ENCODE data around the gene LRRC10. TPM values are rescaled to one million over a fixed set of nuclear protein-coding genes. Genes with fewer than 3 reads are reported as not detected.

The LRRC10 gene
- total RNA-seq, 1 experiment from 2014 or later: not detected

DNA sequence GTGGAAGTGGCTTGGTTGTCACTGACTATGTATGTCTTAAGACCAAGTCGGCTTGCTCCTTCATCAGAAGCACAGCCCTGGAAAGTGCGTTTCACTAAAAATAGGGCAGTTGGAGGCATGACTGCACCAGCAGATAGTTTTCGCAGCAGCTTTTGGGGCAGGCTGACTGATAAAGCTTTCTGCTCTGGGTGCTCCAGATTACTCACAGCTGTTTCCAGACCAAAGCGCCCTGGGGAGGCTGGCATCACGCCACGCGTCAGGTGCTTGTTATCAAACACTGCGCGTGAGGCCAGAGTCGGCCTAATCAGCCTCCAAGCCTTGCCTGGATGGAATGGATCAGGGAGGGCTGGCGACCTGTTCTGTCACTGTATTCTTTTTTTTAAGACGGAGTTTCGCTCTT lies 13.3 kb upstream of the LRRC10 start:
- Histone ChIP-seq H3K79me2 (ENCODE audit: low read depth) (no peaks in the 10 kb centered on the region), H3K4me3 (no peak overlapping the region), H3K4me2 (no peak overlapping the region), H3K9me2 (ENCODE audit: insufficient read depth) (no peaks in the 10 kb centered on the region), H3K36me3 (ENCODE audit: low read depth) (no peaks in the 10 kb centered on the region), H2AFZ (no peak overlapping the region), H3K9me3 (ENCODE audit: insufficient read depth, low read depth) (no peaks in the 10 kb centered on the region), H4K20me1 (ENCODE audit: insufficient read depth) (no peaks in the 10 kb centered on the region), H3K4me1 (replicated peaks; ENCODE audit: insufficient read depth) (no peaks in the 10 kb centered on the region), H3K27me3 (ENCODE audit: insufficient read depth, low read depth) (no peaks in the 10 kb centered on the region), H3F3A (ENCODE audit: insufficient read depth, low read depth) (no peaks in the 10 kb centered on the region), H3K27ac (no peak overlapping the region)
- BruUV-seq (replicated peaks): no TSS peak
- POLR2A ChIA-PET (ENCODE audit: unreplicated experiment): no interaction called here
- TF ChIP-seq EZH2 (IDR thresholded peaks at IDR 0.05; ENCODE audit: low read depth): no peak
- TF ChIP-seq, protein P1, sequence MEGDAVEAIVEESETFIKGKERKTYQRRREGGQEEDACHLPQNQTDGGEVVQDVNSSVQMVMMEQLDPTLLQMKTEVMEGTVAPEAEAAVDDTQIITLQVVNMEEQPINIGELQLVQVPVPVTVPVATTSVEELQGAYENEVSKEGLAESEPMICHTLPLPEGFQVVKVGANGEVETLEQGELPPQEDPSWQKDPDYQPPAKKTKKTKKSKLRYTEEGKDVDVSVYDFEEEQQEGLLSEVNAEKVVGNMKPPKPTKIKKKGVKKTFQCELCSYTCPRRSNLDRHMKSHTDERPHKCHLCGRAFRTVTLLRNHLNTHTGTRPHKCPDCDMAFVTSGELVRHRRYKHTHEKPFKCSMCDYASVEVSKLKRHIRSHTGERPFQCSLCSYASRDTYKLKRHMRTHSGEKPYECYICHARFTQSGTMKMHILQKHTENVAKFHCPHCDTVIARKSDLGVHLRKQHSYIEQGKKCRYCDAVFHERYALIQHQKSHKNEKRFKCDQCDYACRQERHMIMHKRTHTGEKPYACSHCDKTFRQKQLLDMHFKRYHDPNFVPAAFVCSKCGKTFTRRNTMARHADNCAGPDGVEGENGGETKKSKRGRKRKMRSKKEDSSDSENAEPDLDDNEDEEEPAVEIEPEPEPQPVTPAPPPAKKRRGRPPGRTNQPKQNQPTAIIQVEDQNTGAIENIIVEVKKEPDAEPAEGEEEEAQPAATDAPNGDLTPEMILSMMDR (conservative IDR thresholded peaks at IDR 0.05): no peak
- CTCF ChIA-PET: interaction anchor here (0.6 kb wide), 1 partner anchor 267 kb away, joined by 16 read pairs; no protein-coding TSS in a partner anchor
- no peak for DNase-seq
- intact Hi-C loops (cut with micrococcal nuclease; ENCODE audit: unreplicated experiment): no loop called here

DNA sequence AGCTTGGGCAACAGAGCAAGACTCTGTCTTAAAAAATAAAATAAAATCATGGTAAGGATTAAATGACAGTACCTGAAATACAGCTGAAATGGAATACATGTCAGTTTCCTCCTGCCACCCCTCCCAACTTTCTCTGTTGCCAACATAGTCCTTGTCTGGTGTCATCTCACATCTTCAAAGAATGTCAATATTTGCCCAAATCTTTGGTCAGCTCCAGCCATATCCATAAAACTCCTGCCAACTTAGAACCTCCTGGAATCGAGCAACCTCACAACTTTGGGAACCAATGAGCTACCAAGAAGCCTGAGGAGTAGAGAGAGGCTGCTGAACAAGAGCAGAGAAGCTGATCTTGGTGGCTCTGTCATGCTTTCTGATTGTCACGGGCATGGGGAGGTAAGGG lies 10.8 kb upstream of the LRRC10 start:
- Histone ChIP-seq H3K4me2 (no peak overlapping the region), H2AFZ (no peak overlapping the region), H3K79me2 (ENCODE audit: low read depth) (no peaks in the 10 kb centered on the region), H3K4me3 (no peak overlapping the region), H4K20me1 (ENCODE audit: insufficient read depth) (no peaks in the 10 kb centered on the region), H3K27ac (no peak overlapping the region), H3K4me1 (replicated peaks; ENCODE audit: insufficient read depth) (no peaks in the 10 kb centered on the region), H3F3A (ENCODE audit: insufficient read depth, low read depth) (no peaks in the 10 kb centered on the region), H3K36me3 (ENCODE audit: low read depth) (no peaks in the 10 kb centered on the region), H3K9me2 (ENCODE audit: insufficient read depth) (no peaks in the 10 kb centered on the region), H3K9me3 (ENCODE audit: insufficient read depth, low read depth) (no peaks in the 10 kb centered on the region), H3K27me3 (ENCODE audit: insufficient read depth, low read depth) (peaks cover 17% of the 10 kb centered on the region; the same call in 1 of the 2 replicates)
- DNase-seq: no peak
- no peak for TF ChIP-seq EZH2 (IDR thresholded peaks at IDR 0.05; ENCODE audit: low read depth)
- TF ChIP-seq, protein P1 (conservative IDR thresholded peaks at IDR 0.05): no peak
- POLR2A ChIA-PET (ENCODE audit: unreplicated experiment): no interaction called here
- CTCF ChIA-PET: no interaction called here
- intact Hi-C loops (cut with micrococcal nuclease; ENCODE audit: unreplicated experiment): no loop called here
- BruUV-seq (replicated peaks): no TSS peak

DNA sequence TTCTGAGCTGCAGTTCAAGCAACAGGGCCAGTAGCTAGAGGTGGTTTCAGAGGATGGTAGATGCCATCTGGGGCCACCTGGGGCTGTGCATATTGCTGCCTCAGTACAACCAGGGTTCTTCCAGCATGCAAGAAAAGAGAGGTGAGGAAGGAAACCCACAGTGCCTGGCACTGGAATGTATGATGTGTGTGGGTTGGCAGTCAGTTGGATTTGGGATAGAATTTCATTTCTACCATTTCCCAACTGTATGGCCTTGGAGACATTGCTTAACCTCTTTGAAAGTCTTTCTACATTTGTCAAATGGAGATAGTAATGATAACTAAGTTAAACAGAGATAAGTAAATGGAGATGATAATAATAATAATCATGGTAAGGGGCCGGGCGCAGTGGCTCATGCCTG lies 10.2 kb upstream of the LRRC10 start:
- no peaks in the 10 kb centered on the region for H3K9me2 ChIP-seq (ENCODE audit: insufficient read depth)
- ChIA-PET POLR2A (ENCODE audit: unreplicated experiment) (no interaction called here), CTCF (no interaction called here)
- no peak overlapping the region for H3K4me3 ChIP-seq
- intact Hi-C loops (cut with micrococcal nuclease; ENCODE audit: unreplicated experiment): no loop called here
- peaks cover 17% of the 10 kb centered on the region; the same call in 1 of the 2 replicates for H3K27me3 ChIP-seq (ENCODE audit: insufficient read depth, low read depth)
- no peak overlapping the region for H2AFZ ChIP-seq
- H3F3A ChIP-seq (ENCODE audit: insufficient read depth, low read depth): no peaks in the 10 kb centered on the region
- H3K4me2 ChIP-seq: no peak overlapping the region
- no peak for TF ChIP-seq EZH2 (IDR thresholded peaks at IDR 0.05; ENCODE audit: low read depth)
- TF ChIP-seq, protein P1 (conservative IDR thresholded peaks at IDR 0.05): no peak
- no TSS peak for BruUV-seq (replicated peaks)
- H3K4me1 ChIP-seq (replicated peaks; ENCODE audit: insufficient read depth): no peaks in the 10 kb centered on the region
- no peak overlapping the region for H3K27ac ChIP-seq
- no peaks in the 10 kb centered on the region for H3K36me3 ChIP-seq (ENCODE audit: low read depth)
- no peaks in the 10 kb centered on the region for H3K79me2 ChIP-seq (ENCODE audit: low read depth)
- H4K20me1 ChIP-seq (ENCODE audit: insufficient read depth): no peaks in the 10 kb centered on the region
- H3K9me3 ChIP-seq (ENCODE audit: insufficient read depth, low read depth): no peaks in the 10 kb centered on the region
- DNase-seq: no peak
